ENCODE measurements around the gene STIMATE.

Gene STIMATE

GRCh38 chr3:52800079-52800478, 97.3 kb downstream of the STIMATE start:
- Mint-ChIP-seq H3K9me3 (no peaks in the 10 kb centered on the region), H3K4me1 (peaks cover 11% of the 10 kb centered on the region), H3K36me3 (ENCODE audit: low read depth) (no peaks in the 10 kb centered on the region), H3K27ac (no peak overlapping the region), H3K27me3 (ENCODE audit: low read depth, poor library complexity) (peaks cover 3% of the 10 kb centered on the region), H3K4me3 (no peak overlapping the region)
- no peak for TF ChIP-seq CTCF (IDR thresholded peaks at IDR 0.05)
- no peak for DNase-seq

- Mint-ChIP-seq H3K4me3 (no peak overlapping the region), H3K4me1 (peaks cover 21% of the 10 kb centered on the region), H3K9me3 (no peaks in the 10 kb centered on the region), H3K36me3 (ENCODE audit: low read depth) (no peaks in the 10 kb centered on the region), H3K27me3 (ENCODE audit: low read depth, poor library complexity) (peaks cover 3% of the 10 kb centered on the region), H3K27ac (peak overlapping the region; percentile 50)
- DNase-seq = peak; percentile 21
- peak; percentile 32 for TF ChIP-seq CTCF (IDR thresholded peaks at IDR 0.05)
These were observed 98.3 kb downstream of the STIMATE start for GRCh38 chr3:52798978-52799476.

GRCh38 chr3:52798376-52798977, 98.9 kb downstream of the STIMATE start:
- no peak for DNase-seq
- H3K36me3 Mint-ChIP-seq (ENCODE audit: low read depth) = no peaks in the 10 kb centered on the region
- peaks cover 6% of the 10 kb centered on the region for H3K27me3 Mint-ChIP-seq (ENCODE audit: low read depth, poor library complexity)
- no peaks in the 10 kb centered on the region for H3K9me3 Mint-ChIP-seq
- no peak overlapping the region for H3K4me3 Mint-ChIP-seq
- no peak overlapping the region for H3K27ac Mint-ChIP-seq
- peaks cover 27% of the 10 kb centered on the region for H3K4me1 Mint-ChIP-seq
- no peak for TF ChIP-seq CTCF (IDR thresholded peaks at IDR 0.05)

- no peak for TF ChIP-seq CTCF (IDR thresholded peaks at IDR 0.05)
- Mint-ChIP-seq H3K27ac (no peak overlapping the region), H3K4me3 (no peak overlapping the region), H3K36me3 (ENCODE audit: low read depth) (no peaks in the 10 kb centered on the region), H3K9me3 (no peaks in the 10 kb centered on the region), H3K4me1 (peaks cover 43% of the 10 kb centered on the region), H3K27me3 (ENCODE audit: low read depth, poor library complexity) (peaks cover 6% of the 10 kb centered on the region)
- DNase-seq = no peak
These were observed 100.9 kb downstream of the STIMATE start for GRCh38 chr3:52796411-52796810.

- no peak for DNase-seq
- Mint-ChIP-seq H3K36me3 (ENCODE audit: low read depth) (no peaks in the 10 kb centered on the region), H3K27ac (no peak overlapping the region), H3K4me3 (no peak overlapping the region), H3K4me1 (peaks cover 43% of the 10 kb centered on the region), H3K27me3 (ENCODE audit: low read depth, poor library complexity) (peaks cover 7% of the 10 kb centered on the region), H3K9me3 (no peaks in the 10 kb centered on the region)
- no peak for TF ChIP-seq CTCF (IDR thresholded peaks at IDR 0.05)
These were observed 101.9 kb downstream of the STIMATE start for GRCh38 chr3:52795298-52795900.

All from nephron progenitor cell (in vitro differentiated cells).